GM19035 (cell line): ENCODE results near the gene NSMF.
"Not testable (repeated sequence)": the region's sequence is repeated elsewhere in the genome, so short reads cannot be mapped to it uniquely, and the experiment has no call there.

Experiments used
- ATAC-seq: cut with Tn5 transposase; IDR thresholded peaks from one replicate; pipeline ENCODE4 v1.9.1; 2021; ENCODE audit not compliant: unreplicated experiment

The NSMF gene

DNA sequence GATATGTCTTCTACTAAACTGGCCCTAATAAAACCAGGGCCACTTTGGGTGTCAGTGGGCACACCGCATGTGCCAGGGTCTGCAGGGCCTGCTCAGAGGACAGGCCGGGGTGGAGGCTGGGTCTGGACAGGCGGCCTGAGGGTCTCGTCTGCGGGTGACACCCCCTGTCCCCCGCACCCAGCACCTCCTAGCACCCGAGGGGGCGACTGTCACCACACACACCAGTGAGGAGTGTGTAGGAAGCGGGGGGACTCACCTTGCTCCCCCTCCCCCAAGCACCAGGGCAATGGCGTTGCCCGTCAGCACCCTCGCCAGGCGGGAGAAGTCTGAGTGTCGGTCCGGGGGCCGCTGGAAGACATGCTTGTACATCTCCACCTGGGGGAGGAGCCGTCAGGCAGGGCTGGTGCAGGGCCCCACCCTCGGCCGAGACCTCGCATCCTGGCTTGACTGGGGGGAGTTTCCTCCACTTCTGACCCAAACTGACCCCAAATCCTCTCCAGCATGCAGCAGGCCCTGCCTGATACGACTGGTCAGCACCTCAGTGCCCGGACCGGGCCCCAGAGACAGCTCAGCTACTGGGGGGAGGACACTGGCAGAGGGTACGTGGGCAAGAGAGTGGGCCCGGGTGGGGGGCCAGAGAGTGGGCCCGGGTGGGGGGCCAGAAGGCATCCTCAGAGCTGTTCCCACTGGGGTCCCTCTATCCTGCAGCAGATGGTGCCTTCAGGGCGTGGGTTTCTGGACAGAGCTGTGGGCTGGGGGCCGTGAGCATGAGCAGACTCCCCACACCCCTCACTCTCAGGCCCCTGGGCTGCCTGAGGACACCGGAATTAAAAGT, 18.9 kb upstream of the NSMF start:
- no peak for ATAC-seq

DNA sequence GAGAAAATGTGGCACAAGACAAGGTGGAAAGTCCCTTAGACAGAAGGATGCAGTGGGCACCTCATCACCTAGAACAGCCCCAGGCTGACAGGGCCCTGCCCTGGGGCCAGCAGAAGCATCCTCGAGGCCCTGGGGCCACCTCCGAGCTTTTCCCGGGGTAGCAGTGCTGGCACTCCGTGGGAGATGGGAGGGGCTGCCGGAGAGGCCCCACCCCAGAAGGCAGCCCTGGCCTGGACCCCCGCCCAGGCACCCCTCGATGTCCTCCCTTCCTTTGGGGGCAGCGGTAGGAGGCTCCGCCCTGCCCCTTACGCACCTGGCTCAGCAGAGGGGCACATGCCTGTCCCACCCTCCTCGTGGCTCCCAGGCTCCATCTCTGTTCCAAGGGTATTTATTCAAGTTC, 17.7 kb upstream of the NSMF start:
- no peak for ATAC-seq

DNA sequence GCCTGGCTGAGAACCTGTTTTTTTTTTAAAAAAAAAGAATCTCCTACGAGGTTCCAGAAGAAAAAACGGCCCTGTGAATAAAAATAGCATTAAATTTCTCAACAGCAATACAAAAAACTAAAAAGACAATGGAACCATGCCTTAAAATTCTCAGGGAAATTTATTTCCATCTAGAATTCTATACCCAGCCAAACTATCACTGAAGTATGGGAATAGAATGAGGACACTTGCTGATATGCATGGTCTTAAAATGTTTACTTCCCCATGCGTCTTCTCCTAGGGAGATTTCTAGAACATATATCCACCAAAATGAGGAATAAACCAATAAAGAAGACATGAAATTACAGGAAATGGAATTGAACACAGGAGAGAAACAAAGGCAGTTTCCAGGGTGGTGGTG, 16.5 kb upstream of the NSMF start:
- no peak for ATAC-seq

DNA sequence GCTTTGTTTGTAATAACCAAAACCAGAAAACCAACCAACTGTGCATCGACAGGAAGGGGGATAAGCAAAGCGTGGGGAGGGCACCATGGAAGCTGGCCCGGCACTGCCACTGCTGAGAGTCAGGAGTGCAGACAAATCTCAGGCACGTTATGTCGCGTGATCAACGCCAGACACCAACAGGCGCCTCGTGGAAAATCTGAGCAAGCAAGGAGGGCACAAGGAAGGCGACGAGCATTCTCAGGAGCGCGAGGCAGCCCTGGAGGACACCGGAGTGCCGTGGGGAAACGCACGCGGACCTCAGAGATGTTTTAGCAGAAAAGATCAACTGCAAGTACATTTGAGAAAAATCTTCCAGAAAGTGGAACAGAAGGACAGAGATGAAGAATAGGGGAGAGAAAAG, 15.1 kb upstream of the NSMF start:
- no peak for ATAC-seq

DNA sequence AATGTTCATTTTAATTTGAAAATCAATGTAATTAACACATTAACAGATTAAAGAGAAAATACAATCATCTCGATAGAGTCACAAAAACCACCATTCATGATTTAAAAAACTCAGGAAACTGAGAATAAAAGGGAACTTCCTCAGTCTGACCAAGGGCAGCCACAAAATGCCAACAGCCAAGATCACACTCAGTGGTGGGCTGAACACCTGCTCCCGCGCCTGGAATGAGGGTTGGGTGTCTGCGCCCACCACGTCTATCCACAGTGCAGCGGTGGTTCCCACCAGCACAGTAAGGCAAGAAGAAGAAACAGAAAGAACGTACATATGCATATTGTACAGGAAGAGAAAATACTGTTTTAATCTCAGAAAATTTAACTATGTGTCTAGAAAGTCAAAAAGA, 11.7 kb upstream of the NSMF start:
- ATAC-seq = no peak

DNA sequence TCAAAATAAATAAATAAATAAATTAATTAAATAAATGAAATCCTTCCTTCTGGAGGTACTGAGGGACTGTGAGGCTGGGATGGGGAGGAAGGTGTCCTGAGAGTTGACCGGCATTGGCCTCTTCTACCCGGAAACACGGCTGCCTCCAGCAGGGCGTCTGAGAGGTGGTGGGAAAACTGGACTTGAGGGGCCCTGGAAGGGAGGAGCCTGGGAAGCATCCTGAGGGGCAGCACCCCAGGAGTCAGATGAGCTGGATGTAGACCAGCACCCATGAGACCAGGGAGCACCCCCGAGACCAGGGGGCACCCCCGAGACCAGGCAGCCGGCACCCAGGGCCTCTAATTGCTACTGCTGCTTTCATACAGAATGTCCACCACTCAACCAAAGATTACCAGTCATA, 8.8 kb upstream of the NSMF start:
- no peak for ATAC-seq

DNA sequence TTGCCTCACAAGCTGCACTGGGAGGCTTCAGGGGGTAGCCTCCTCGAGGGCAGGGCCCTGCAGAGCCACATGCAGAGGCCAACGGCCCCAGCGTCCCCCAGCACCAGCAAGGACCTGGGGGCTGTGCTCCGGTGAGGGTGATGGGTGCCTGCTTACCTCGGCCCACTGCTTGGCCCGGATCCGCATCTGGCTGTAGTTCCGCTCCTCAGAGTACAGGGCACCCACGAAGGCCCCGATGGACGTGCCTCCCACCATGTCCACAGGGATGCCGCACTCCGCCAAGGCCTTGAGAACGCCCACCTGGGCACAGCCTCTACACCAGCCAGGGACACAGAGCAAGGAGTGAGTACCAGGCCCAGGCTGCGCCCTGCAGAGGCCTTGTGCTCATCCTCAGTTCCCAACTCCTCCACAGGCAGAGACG, 8.0 kb upstream of the NSMF start:
- ATAC-seq = no peak

DNA sequence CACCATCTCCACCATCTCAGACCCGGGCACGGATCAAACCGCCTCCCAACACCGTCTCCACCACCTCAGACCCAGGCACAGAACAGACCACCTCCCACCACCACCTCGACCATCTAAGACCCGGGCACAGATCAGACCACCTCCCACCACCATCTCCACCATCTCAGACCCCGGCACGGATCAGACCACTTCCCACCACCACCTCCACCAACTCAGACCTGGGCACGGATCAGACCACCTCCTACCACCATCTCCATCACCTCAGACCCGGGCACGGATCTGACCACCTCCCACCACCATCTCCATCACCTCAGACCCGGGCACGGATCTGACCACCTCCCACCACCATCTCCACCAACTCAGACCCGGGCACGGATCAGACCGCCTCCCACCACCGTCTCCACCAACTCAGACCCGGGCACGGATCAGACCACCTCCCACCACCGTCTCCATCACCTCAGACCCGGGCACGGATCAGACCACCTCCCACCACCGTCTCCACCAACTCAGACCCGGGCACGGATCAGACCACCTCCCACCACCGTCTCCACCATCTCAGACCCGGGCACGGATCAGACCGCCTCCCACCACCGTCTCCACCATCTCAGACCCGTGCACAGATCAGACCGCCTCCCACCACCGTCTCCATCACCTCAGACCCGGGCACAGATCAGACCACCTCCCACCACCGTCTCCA, 7.4 kb upstream of the NSMF start:
- not testable (repeated sequence) for ATAC-seq

DNA sequence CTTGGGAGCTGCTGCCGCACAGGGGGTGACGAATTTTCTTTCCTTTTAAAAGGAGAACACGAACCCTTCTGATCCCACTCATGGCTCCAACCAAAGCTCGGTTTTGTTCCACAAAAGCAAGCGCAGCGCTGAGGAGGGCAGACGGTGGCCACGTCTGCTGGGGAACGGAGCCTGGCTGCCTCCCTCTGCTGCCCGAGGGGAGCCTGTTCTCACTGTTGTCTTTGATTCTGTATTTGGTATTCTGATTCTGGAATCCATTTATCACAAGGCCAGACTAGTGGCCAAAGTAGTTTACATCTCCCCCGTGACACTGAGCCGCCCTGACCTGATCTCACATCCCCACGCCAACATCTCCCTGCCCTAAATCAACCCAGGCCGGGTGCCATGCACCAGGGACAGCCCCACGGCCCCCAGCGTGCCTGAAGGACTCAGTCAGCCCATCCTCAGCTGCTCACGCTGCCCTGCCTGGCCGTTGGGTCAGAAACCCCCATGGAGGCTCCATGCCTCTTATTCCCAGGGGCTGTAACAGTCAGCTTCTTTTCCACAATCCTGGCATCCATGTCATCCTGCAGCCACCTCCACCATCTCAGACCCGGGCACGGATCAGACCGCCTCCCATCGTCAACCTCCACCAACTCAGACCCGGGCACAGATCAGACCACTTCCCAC, 6.7 kb upstream of the NSMF start:
- ATAC-seq = no peak

DNA sequence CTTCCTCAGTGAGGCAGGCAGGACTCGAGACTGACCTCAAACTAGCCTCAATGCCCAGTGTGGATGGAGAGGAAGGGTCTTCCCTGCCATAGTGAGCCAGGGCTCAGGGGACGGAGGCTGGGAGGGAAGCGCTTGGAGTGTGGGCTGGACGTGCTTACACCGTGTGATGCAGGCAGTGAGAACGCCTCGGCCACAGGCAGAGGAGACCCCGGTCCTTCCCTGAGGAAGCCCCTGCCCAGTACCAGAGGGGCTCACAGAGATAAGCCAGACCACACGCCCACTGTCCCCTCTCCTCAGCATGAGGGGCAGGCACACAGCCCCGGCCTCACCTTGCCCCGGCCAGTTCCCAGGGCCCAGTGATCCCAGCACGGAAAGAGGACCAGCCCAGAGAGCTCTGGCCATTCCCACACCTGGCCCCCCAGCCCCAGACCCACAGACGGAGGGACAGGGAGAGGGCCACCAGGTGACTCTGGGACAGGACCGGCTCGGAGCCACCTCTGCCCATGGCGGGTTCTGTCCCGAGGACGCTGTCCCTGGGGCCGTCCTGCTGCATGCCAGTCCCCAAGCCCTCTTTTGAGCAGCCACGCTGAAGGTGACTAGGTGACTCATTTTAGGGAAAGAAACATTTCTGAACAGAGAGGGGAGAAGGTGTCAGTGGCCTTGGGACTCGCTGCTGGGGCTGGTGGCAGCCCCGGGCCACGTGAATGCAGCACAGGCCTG, 6.0 kb upstream of the NSMF start:
- ATAC-seq = no peak

DNA sequence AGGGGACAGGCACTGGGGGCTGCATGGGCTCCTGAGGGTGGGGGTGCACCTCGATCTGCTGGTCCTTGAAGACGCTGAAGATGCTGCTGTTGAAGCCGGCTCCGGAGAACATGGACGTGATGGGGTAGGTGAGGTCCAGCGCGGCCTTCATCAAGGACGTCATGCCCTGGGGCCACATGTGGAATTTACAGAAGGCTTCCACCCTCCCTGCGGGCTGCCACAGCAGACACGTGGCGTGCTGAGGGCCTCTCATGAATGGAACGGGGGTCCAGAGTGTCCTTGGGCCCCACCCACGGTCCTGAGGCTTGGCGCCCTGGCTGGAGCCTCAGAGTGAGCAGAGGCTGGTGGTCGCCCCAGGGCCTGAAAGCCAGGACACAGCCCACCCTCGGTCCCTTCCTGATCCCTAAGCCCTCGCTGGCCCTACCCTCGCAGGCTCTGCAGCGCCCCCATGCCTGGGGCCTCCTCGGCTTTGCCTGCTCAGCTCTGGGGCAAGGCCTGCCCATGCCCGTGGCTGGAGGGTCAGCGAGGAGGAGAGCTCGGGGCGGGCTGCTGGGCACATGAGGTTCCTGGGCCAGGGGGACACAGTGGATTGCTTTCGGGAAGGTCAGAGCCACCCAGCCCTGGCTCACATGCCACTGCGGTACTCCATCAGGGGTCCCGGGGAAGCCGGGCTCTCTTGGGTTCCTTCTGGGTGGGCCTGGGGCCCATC, 5.3 kb upstream of the NSMF start:
- ATAC-seq = no peak

DNA sequence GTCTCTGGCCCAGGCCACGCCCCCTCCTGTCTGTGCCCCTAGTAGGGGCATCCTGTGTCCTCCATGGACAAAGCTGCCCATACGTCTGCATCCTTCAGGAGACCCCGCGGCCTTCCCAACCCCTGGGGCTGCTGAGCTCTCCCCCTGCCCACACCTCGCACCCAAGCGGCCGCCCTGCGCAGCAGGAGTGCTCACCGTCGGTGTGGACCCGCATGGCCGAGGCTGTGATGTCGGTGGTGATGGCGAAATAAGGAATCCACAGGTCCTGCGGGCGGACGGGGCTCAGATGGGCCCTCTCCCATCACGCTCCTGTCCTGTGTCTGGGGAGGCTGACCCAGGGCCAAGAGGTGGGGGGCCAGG, 4.8 kb upstream of the NSMF start:
- no peak for ATAC-seq

DNA sequence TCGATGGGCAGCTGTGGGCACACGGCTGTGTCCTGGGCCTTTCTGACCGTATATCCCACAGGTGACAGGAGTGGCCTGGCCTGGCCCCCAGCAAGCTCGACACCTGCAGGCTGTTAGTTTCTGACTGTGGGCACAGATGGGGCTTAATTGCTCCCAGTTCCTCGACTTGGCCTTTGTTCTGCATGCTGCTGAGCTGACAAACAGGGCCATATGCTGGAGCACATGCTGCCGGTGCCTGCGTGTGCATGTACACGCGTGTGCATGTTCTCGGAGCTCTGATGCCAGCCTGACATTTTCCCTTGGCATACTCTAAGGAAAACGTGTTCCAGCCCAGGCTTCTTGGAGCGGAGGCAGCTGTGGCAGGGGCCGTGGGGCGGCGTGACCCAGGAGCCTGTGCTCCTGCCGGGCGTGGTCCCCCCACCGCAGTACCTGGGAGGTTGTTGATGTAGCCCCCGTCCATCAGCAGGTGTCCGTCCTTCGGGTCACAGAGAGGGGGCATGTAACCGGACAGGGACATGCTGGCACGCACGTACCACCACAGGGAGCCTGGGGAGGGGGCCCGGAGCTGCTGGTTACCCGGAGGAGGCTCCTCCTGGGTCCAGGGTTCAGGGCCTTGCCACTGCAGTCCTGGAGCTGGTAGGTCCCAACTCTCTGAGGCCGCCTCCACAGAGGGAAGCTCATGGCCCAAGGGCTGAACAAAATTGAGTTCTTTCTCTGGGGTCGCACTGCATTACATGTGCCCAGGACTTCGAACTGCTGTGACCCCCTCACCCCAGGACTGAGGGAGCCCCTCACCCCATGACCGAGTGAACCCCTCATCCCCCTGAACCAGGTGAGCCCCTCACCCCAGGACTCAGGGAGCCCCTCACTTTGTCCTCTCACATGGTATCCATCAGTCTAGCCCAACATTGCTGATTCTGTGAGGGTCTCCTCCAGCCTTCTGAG, 4.1 kb upstream of the NSMF start:
- ATAC-seq = no peak

DNA sequence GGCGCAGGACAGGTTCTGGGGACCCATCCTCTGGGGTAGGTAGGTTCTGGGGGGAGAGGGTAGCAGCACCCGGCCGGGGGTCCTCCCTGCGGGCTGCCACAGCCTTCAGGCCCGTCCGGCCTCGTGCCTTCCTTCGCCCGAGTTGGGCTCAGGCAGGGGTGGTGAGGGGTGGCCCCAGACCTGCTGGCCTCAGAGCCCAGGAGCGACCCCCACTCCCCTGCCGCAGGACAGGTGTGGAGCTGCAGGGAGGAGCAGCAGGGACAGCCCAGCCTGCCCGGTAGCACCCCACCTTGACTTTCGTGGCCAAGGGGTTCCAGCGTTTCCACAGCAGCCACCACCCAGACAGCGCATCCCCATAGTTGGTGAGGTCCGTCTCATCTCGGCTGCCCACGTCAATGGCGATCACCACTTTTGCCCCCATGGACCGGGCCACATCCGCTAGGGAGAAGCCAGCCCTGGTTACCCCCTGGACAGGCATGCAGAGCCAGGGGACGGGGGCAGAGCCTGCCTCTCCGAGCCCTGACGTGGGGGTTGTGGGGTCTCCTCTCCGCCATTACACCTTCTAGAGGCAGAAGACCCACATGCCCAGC, 3.4 kb upstream of the NSMF start:
- no peak for ATAC-seq

DNA sequence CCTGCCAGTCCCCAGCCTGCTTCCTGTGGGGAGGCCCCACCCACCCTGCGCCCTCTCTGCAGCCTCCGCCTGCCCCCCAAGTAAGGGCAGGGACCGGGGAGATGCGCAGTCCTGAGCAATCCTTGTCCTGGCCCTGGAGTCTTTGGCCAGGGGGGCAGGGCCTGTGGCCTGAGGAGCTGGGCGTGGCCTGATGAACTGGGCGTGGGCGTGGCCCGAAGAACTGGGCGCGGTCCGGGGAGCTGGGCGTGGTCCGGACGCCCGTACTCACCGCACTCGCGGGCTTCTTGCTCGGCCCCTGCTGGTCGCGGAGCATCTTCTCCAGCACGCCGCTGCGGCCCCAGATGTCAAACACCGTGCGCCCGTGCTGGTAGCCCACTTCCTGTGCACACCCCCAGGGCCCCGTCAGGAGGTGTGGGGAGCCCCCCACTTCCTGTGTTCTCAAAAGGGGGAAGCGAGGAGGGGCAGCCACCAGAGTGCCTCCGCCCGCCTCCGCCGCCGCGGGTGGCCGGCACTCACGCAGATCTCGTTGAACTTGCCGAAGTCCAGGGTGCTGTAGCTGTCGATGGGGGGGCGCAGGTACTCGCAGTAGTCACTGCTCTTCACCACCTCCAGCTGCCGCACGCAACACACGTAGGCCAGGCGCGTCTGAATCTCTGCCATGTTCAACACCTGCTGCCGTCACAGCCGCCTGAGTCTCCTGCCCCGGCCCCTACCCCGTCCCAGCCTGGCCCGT, 2.7 kb upstream of the NSMF start:
- no peak for ATAC-seq

DNA sequence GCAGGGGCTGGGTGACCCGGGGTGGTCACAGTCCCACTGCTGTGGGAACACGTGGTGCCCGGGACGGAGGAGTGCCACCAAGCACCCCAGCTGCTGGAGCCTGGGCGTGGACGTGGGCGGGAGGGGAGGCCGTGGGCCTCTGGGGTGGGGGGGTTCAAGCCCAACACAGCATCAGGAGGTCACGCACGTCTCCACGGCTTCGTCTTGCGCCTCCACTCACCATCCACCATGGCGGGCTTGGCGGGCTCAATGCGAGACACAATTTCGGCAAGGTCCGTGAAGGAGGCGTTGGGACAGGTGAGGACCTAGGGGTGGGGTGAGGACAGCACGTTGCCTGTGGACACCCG, 2.2 kb upstream of the NSMF start:
- ATAC-seq = no peak

DNA sequence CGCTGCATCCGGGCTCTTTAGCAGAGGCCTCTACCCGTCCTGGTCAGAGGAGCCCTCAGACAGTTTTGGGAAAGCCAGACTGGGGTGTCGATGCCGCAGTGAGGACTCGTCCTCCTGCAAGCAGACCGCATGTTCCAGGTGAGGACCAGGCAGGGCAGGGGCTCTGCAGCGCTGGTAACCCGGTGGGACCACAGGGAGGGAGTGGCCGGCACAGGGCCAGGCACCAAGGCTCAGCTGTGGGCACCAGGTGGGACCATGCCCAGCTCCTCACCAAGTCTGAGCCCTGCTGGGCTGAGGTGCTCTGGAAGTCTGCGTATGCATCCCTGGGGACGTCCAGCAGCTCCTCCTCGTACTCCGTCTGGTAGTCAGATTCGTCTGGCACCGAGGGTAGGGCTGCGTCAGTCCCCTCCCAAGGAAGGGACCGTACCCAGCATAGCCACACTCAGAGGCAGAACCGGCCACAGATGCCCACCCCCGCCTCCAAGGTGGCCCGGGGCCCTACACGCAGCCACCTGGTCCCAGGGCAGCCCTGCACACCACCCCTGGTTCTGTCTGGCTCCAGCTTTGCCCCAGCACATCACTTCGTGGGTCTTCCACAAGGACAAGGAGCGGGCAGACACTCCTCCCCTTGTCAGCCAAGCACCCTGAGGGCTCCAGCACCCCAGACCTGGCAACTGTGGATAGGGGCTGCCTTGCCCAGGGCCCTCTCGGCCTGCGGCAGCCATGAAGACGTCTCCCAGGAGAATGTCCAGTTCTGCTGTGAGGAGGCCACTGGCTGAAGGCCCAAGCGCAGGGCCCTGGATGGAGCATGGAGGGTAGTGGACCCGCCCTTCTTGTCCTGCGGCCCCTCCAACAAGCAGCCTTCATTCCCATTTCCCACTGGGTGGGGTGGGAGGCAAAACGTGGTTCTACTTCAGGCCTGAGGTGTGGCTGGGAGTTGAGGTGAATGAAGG, 1.5 kb upstream of the NSMF start:
- no peak for ATAC-seq
